Measurements from ENCODE around the gene RAI1.

The RAI1 gene

GRCh38 chr17:17795946-17796786 is 114.9 kb downstream of the RAI1 start:
- TF ChIP-seq CTCF (conservative IDR thresholded peaks at IDR 0.05; ENCODE audit: low read depth, low read length), result no peak
- no peak for DNase-seq (ENCODE audit: low read depth)
- H3K4me3 ChIP-seq (ENCODE audit: low read length), result no peak overlapping the region

GRCh38 chr17:17796787-17797061 is 115.5 kb downstream of the RAI1 start:
- DNase-seq (ENCODE audit: low read depth), result no peak
- H3K4me3 ChIP-seq (ENCODE audit: low read length), result no peak overlapping the region
- no peak for TF ChIP-seq CTCF (conservative IDR thresholded peaks at IDR 0.05; ENCODE audit: low read depth, low read length)

- TF ChIP-seq CTCF (conservative IDR thresholded peaks at IDR 0.05; ENCODE audit: low read depth, low read length), result no peak
- DNase-seq (ENCODE audit: low read depth), result no peak
- H3K4me3 ChIP-seq (ENCODE audit: low read length), result no peak overlapping the region
Observed at GRCh38 chr17:17797119-17797809, 116.0 kb downstream of the RAI1 start.

GRCh38 chr17:17798010-17798556 is 116.8 kb downstream of the RAI1 start:
- no peak for DNase-seq (ENCODE audit: low read depth)
- no peak for TF ChIP-seq CTCF (conservative IDR thresholded peaks at IDR 0.05; ENCODE audit: low read depth, low read length)
- H3K4me3 ChIP-seq (ENCODE audit: low read length), result no peak overlapping the region

GRCh38 chr17:17798573-17799255 is 117.5 kb downstream of the RAI1 start:
- DNase-seq (ENCODE audit: low read depth), result no peak
- no peak overlapping the region for H3K4me3 ChIP-seq (ENCODE audit: low read length)
- TF ChIP-seq CTCF (conservative IDR thresholded peaks at IDR 0.05; ENCODE audit: low read depth, low read length), result no peak

GRCh38 chr17:17800504-17801021 is 119.3 kb downstream of the RAI1 start:
- H3K4me3 ChIP-seq (ENCODE audit: low read length), result no peak overlapping the region
- DNase-seq (ENCODE audit: low read depth), result no peak
- TF ChIP-seq CTCF (conservative IDR thresholded peaks at IDR 0.05; ENCODE audit: low read depth, low read length), result no peak
